Keratinocyte (primary cell): ENCODE measurements around the gene TIRAP. TPM values are rescaled to one million over a fixed set of nuclear protein-coding genes. Genes with fewer than 3 reads are reported as not detected.

Experiments
- DNase-seq: peaks from one replicate; pipeline ENCODE4 v3.0.0-alpha.2; 2011; ENCODE audit warnings: low read depth, missing footprints, low spot score
- FAIRE-seq: peaks from 2 replicates; lab custom pipeline; 2011; peaks lifted over from hg19 to GRCh38; lab: Jason Lieb, UNC
- H2AFZ ChIP-seq: 2 replicates; pipeline ENCODE4 v1.6.0; 2012; ENCODE audit warnings: low read length, control low read depth, inconsistent platforms; ENCODE audit not compliant: control insufficient read depth
- H3K27ac ChIP-seq: 2 replicates; pipeline ENCODE4 v1.5.1; 2011; ENCODE audit warnings: low read length; ENCODE audit not compliant: control insufficient read depth, insufficient read depth
- H3K27me3 ChIP-seq: 3 replicates; pipeline ENCODE4 v1.6.0; 2011; ENCODE audit warnings: low read length; ENCODE audit not compliant: control insufficient read depth, insufficient read depth; ENCODE audit errors: extremely low read depth
- H3K36me3 ChIP-seq, 2 experiments: 2 replicates in 1 of 2; 3 replicates in 1 of 2; pipeline ENCODE4 v1.5.1; 2011; ENCODE audit warnings: low read length in 2 of 2, mild to moderate bottlenecking in 1 of 2; ENCODE audit not compliant: control insufficient read depth in 2 of 2, insufficient read depth in 2 of 2; ENCODE audit errors: extremely low read depth in 1 of 2
- H3K4me1 ChIP-seq: 3 replicates; pipeline ENCODE4 v1.5.1; 2011; ENCODE audit warnings: low read length; ENCODE audit not compliant: control insufficient read depth, insufficient read depth; ENCODE audit errors: extremely low read depth
- H3K4me2 ChIP-seq: 3 replicates; pipeline ENCODE4 v1.6.0; 2011; ENCODE audit warnings: low read depth, low read length; ENCODE audit not compliant: control insufficient read depth, insufficient read depth; ENCODE audit errors: extremely low read depth
- H3K4me3 ChIP-seq, 3 experiments: fragments of 200-600 bp in 1 of 3; sonication (generic) in 1 of 3; 2 replicates in 2 of 3; 3 replicates in 1 of 3; pipeline ENCODE4 v1.5.1; 2011 to 2016; ENCODE audit warnings: low read length in 3 of 3, mild to moderate bottlenecking in 3 of 3, control low read depth in 2 of 3, inconsistent platforms in 1 of 3, low read depth in 1 of 3, mixed read lengths in 1 of 3, mixed run types in 1 of 3, moderate library complexity in 1 of 3; ENCODE audit not compliant: control insufficient read depth in 2 of 3, insufficient read depth in 2 of 3; ENCODE audit errors: extremely low read depth in 1 of 3
- H3K79me2 ChIP-seq: 2 replicates; pipeline ENCODE4 v1.6.0; 2012; ENCODE audit warnings: low read length; ENCODE audit not compliant: control insufficient read depth, insufficient read depth
- H3K9ac ChIP-seq: 3 replicates; pipeline ENCODE4 v1.6.0; 2011; ENCODE audit warnings: low read length; ENCODE audit not compliant: control insufficient read depth, insufficient read depth; ENCODE audit errors: extremely low read depth
- H3K9me1 ChIP-seq: 3 replicates; pipeline ENCODE4 v1.6.0; 2011; ENCODE audit warnings: low read length; ENCODE audit not compliant: control insufficient read depth, insufficient read depth; ENCODE audit errors: extremely low read depth
- H3K9me3 ChIP-seq: 2 replicates; pipeline ENCODE4 v1.5.1; 2012; ENCODE audit warnings: low read depth, low read length; ENCODE audit not compliant: control insufficient read depth
- H4K20me1 ChIP-seq: 3 replicates; pipeline ENCODE4 v1.6.0; 2011; ENCODE audit warnings: low read length; ENCODE audit not compliant: control insufficient read depth, insufficient read depth; ENCODE audit errors: extremely low read depth
- CTCF ChIP-seq, 3 experiments: IDR thresholded peaks in 1 of 3; conservative IDR thresholded peaks in 1 of 3; optimal IDR thresholded peaks in 1 of 3; 2 replicates in 2 of 3; 3 replicates in 1 of 3; pipeline versions ENCODE3 to v1.5.1; 2011; ENCODE audit warnings: low read length in 3 of 3, mild to moderate bottlenecking in 3 of 3, moderate library complexity in 2 of 3, control low read depth in 1 of 3, inconsistent platforms in 1 of 3; ENCODE audit not compliant: insufficient read depth in 2 of 3; ENCODE audit errors: extremely low read depth in 1 of 3
- EZH2 ChIP-seq: IDR thresholded peaks from one replicate; pipeline ENCODE4 v1.6.1; 2012; ENCODE audit warnings: inconsistent platforms, mild to moderate bottlenecking, low read length, moderate library complexity
- dilution Hi-C: fragments of 300-500 bp; cut with MboI; formaldehyde crosslinking; loops from one replicate; pipeline ENCODE4 v1.7.0; 2020; ENCODE audit warnings: low sequenced_read_pairs; ENCODE audit not compliant: extremely low pct_ligation_motif_present
- polyA plus RNA-seq, 5 experiments: library from polyadenylated mRNA; depleted of rRNA in 3 of 5; stranded (reverse) in 3 of 5; stranded (forward) in 1 of 5; unstranded in 1 of 5; fragments of >200 nt; gene quantifications; 1 replicate in 1 of 5; 2 replicates in 3 of 5; 3 replicates in 1 of 5; pipeline versions ENCODE4 v1.2.1 to v1.2.3, GENCODE V29; 2011 to 2012; ENCODE audit warnings: missing spikeins in 2 of 5, low read depth in 1 of 5, low replicate concordance in 1 of 5

TIRAP gene
- polyA plus RNA-seq, 1 donor (not counting 4 experiments of a cell fraction or from before 2014, with no cell fraction given), result 3.2 TPM

- TF ChIP-seq EZH2, result no peak
- no peak for TF ChIP-seq CTCF (optimal IDR thresholded peaks at IDR 0.05 in 1 of 3, IDR thresholded peaks at IDR 0.05 in 1 of 3, conservative IDR thresholded peaks at IDR 0.05 in 1 of 3; ENCODE audit: extremely low read depth in 1 of 3, insufficient read depth in 2 of 3, low read length in 3 of 3)
- no peaks in the 10 kb centered on the region for H3K9me3 ChIP-seq
- no peak overlapping the region for H3K9ac ChIP-seq
- no peaks in the 10 kb centered on the region for H3K9me1 ChIP-seq
- H3K79me2 ChIP-seq, result no peaks in the 10 kb centered on the region
- H3K27me3 ChIP-seq, result no peaks in the 10 kb centered on the region
- no peak overlapping the region for H3K4me3 ChIP-seq
- H3K36me3 ChIP-seq, result peaks cover 13 to 19% of the 10 kb centered on the region in 2 experiments
- DNase-seq (no peak), FAIRE-seq (no peak)
- H2AFZ ChIP-seq, result no peak overlapping the region
- dilution Hi-C loops, result no loop called here
- peaks cover 17% of the 10 kb centered on the region for H3K4me1 ChIP-seq
- no peak overlapping the region for H3K4me2 ChIP-seq
- H4K20me1 ChIP-seq, result no peaks in the 10 kb centered on the region
- no peak overlapping the region for H3K27ac ChIP-seq
These were observed 3.7 kb upstream of the TIRAP start for GRCh38 chr11:126279191-126279590.

GRCh38 chr11:126280595-126280994 is 2.3 kb upstream of the TIRAP start:
- H3K27me3 ChIP-seq, result no peaks in the 10 kb centered on the region
- no peaks in the 10 kb centered on the region for H3K9me1 ChIP-seq
- FAIRE-seq (no peak), DNase-seq (no peak)
- H3K9me3 ChIP-seq, result no peaks in the 10 kb centered on the region
- no peaks in the 10 kb centered on the region for H4K20me1 ChIP-seq
- H3K4me2 ChIP-seq, result no peak overlapping the region
- H3K27ac ChIP-seq, result no peak overlapping the region
- peaks cover 20% of the 10 kb centered on the region for H3K4me1 ChIP-seq
- no peak overlapping the region for H3K4me3 ChIP-seq
- no peak overlapping the region for H2AFZ ChIP-seq
- dilution Hi-C loops, result no loop called here
- no peak overlapping the region for H3K9ac ChIP-seq
- H3K36me3 ChIP-seq, result peaks cover 7 to 9% of the 10 kb centered on the region in 2 experiments
- no peaks in the 10 kb centered on the region for H3K79me2 ChIP-seq
- TF ChIP-seq CTCF (optimal IDR thresholded peaks at IDR 0.05 in 1 of 3, IDR thresholded peaks at IDR 0.05 in 1 of 3, conservative IDR thresholded peaks at IDR 0.05 in 1 of 3; ENCODE audit: extremely low read depth in 1 of 3, insufficient read depth in 2 of 3, low read length in 3 of 3) (no peak), EZH2 (no peak)
